Gastrocnemius medialis (tissue), 4 donors: ENCODE results near the gene DENND1A. TPM values are rescaled to one million over a fixed set of nuclear protein-coding genes. Genes with fewer than 3 reads are reported as not detected.
"Not testable (repeated sequence)": the region's sequence is repeated elsewhere in the genome, so short reads cannot be mapped to it uniquely, and the experiment has no call there.

Source experiments
- ATAC-seq, 2 donors: fragments of 150-250 bp; one replicate each; pipeline ENCODE4 v1.9.1; 2016
- DNase-seq, 2 donors: peaks; one replicate each; pipeline ENCODE4 v3.0.0-alpha.2; 2019
- H3K27ac ChIP-seq, 4 donors: fragments of 200-600 bp; sonication (generic); 1 replicate in 1 of 4; 2 replicates in 3 of 4; pipeline ENCODE4 v1.5.1; 2016 to 2018; ENCODE audit warnings: mild to moderate bottlenecking in 2 of 4, moderate library complexity in 1 of 4
- H3K27me3 ChIP-seq, 3 donors: fragments of 200-600 bp; sonication (generic) in 2 of 3; 1 replicate in 1 of 3; 2 replicates in 2 of 3; pipeline versions ENCODE4 v1.5.1 to v1.6.0; 2016 to 2019; ENCODE audit warnings: mild to moderate bottlenecking in 1 of 3, moderate library complexity in 1 of 3
- H3K36me3 ChIP-seq, 2 donors: fragments of 200-600 bp; sonication (generic) in 1 of 2; one replicate each; pipeline ENCODE4 v1.5.1; 2017 to 2018
- H3K4me1 ChIP-seq, 2 donors: fragments of 200-600 bp; sonication (generic) in 1 of 2; one replicate each; pipeline ENCODE4 v1.5.1; 2016 to 2017; ENCODE audit warnings: mild to moderate bottlenecking in 2 of 2
- H3K4me3 ChIP-seq, 4 donors: fragments of 200-600 bp; sonication (generic) in 3 of 4; 1 replicate in 1 of 4; 2 replicates in 3 of 4; pipeline ENCODE4 v1.5.1; 2016 to 2019; ENCODE audit warnings: mild to moderate bottlenecking in 2 of 4
- H3K9me3 ChIP-seq, 3 donors: fragments of 200-600 bp; sonication (generic) in 2 of 3; 1 replicate in 1 of 3; 2 replicates in 2 of 3; pipeline ENCODE4 v1.5.1; 2016 to 2019
- POLR2A ChIP-seq, 2 donors: fragments of 450-650 bp; IDR thresholded peaks; one replicate each; pipeline ENCODE4 v1.6.1; 2017; ENCODE audit warnings: antibody characterized with exemption in 2 of 2, mild to moderate bottlenecking in 2 of 2, moderate library complexity in 2 of 2
- in situ Hi-C, 4 donors: fragments of 200-750 bp; cut with MboI; loops; one replicate each; pipeline versions ENCODE4 v1.15.0 to v1.8.0; 2017; ENCODE audit warnings: low sequenced_read_pairs in 4 of 4
- intact Hi-C: fragments of 100-400 bp; cut with DNase I; formaldehyde crosslinking; loops from one replicate; pipeline ENCODE4 v1.15.1; 2023; ENCODE audit warnings: low total_unique reads
- total RNA-seq, 4 donors: library from RNA; depleted of rRNA; stranded (reverse); fragments of >200 nt; gene quantifications; one replicate each; pipeline versions ENCODE4 v1.1.0 to v1.2.3, GENCODE V29; 2016
- TF ChIP-seq, protein P1 (sequence below), 5 experiments: fragments of 450-650 bp in 3 of 5; fragments of 200-600 bp in 2 of 5; sonication (generic) in 2 of 5; IDR thresholded peaks in 4 of 5; conservative IDR thresholded peaks in 1 of 5; 1 replicate in 4 of 5; 2 replicates in 1 of 5; pipeline ENCODE4 v1.5.1; 2016 to 2019; ENCODE audit warnings: antibody characterized with exemption in 5 of 5, mild to moderate bottlenecking in 3 of 5, moderate library complexity in 3 of 5

DENND1A gene
- total RNA-seq, 4 donors from 2014 or later: 14.1 to 24.6 (median 16.4) TPM

- DNase-seq: no peak
- intact Hi-C loops (no loop called here), in situ Hi-C loops (no loop called here)
Observed at GRCh38 chr9:123945532-123945931, 15.6 kb upstream of the DENND1A start.

DNA sequence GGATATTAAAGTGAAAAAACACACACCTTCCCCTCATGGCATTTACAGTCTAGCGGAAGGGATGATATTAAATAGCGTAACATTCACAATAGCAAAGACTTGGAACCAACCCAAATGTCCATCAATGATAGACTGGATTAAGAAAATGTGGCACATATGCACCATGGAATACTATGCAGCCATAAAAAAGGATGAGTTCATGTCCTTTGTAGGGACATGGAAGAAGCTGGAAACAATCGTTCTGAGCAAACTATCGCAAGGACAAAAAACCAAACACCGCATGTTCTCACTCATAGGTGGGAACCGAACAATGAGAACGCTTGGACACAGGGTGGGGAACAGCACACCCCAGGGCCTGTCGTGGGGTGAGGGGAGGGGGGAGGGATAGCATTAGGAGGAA is 14.5 kb upstream of the DENND1A start:
- H3K4me3 ChIP-seq, intact Hi-C loops, H3K27ac ChIP-seq, in situ Hi-C loops, DNase-seq, H3K27me3 ChIP-seq, H3K4me1 ChIP-seq, H3K36me3 ChIP-seq, ATAC-seq, H3K9me3 ChIP-seq: not testable (repeated sequence)

More at GRCh38 chr9:123945532-123945931, 15.6 kb upstream of the DENND1A start:
- TF ChIP-seq POLR2A (IDR thresholded peaks at IDR 0.05): no peak
- TF ChIP-seq, protein P1, sequence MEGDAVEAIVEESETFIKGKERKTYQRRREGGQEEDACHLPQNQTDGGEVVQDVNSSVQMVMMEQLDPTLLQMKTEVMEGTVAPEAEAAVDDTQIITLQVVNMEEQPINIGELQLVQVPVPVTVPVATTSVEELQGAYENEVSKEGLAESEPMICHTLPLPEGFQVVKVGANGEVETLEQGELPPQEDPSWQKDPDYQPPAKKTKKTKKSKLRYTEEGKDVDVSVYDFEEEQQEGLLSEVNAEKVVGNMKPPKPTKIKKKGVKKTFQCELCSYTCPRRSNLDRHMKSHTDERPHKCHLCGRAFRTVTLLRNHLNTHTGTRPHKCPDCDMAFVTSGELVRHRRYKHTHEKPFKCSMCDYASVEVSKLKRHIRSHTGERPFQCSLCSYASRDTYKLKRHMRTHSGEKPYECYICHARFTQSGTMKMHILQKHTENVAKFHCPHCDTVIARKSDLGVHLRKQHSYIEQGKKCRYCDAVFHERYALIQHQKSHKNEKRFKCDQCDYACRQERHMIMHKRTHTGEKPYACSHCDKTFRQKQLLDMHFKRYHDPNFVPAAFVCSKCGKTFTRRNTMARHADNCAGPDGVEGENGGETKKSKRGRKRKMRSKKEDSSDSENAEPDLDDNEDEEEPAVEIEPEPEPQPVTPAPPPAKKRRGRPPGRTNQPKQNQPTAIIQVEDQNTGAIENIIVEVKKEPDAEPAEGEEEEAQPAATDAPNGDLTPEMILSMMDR (IDR thresholded peaks at IDR 0.05 in 4 of 5, conservative IDR thresholded peaks at IDR 0.05 in 1 of 5): no peak
- H3K4me1 ChIP-seq: no peaks in the 10 kb centered on the region
- H3K36me3 ChIP-seq: no peaks in the 10 kb centered on the region
- no peaks in the 10 kb centered on the region for H3K9me3 ChIP-seq
- no peak overlapping the region for H3K4me3 ChIP-seq
- no peak for ATAC-seq
- H3K27ac ChIP-seq: no peak overlapping the region
- H3K27me3 ChIP-seq: no peaks in the 10 kb centered on the region

GRCh38 chr9:123943671-123944070 is 13.7 kb upstream of the DENND1A start:
- Histone ChIP-seq H3K9me3 (no peaks in the 10 kb centered on the region), H3K36me3 (no peaks in the 10 kb centered on the region), H3K4me3 (no peak overlapping the region), H3K27me3 (no peaks in the 10 kb centered on the region), H3K27ac (no peak overlapping the region), H3K4me1 (no peaks in the 10 kb centered on the region)
- ATAC-seq: no peak
- in situ Hi-C loops: no loop called here
- TF ChIP-seq, protein P1 (IDR thresholded peaks at IDR 0.05 in 4 of 5, conservative IDR thresholded peaks at IDR 0.05 in 1 of 5): no peak
- no peak for TF ChIP-seq POLR2A (IDR thresholded peaks at IDR 0.05)
- no peak for DNase-seq
- intact Hi-C loops: no loop called here

- in situ Hi-C loops: no loop called here
Observed at GRCh38 chr9:123942542-123942941, 12.6 kb upstream of the DENND1A start.

DNA sequence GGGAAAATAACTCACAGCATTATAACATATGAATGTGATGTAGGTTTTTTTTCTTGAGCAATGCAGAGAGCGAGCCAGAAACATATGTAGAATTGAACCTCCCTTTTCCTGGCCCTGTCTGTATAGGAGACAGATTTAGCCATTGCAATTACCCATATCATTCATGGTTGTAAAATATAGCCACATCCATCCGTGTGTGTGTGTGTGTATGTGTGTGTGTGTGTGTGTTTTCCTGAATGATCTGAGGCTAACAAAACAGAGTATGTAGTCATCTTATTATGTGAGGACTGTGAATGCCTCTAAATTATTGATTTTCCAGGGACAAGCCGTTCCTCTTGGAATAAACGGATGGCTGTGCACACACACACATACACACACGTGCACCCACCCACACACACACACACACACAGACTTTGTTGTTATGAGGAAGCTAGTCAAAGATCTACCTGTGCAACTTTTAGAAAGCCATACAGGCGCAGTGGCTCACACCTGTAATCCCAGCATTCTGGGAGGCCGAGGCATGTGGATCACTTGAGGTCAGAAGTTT is 11.7 kb upstream of the DENND1A start:
- H3K27ac ChIP-seq: no peak overlapping the region
- H3K4me3 ChIP-seq: no peak overlapping the region
- no peaks in the 10 kb centered on the region for H3K36me3 ChIP-seq
- intact Hi-C loops (no loop called here), in situ Hi-C loops (no loop called here)
- no peaks in the 10 kb centered on the region for H3K4me1 ChIP-seq
- H3K9me3 ChIP-seq: no peaks in the 10 kb centered on the region
- DNase-seq (no peak), ATAC-seq (no peak)
- no peaks in the 10 kb centered on the region for H3K27me3 ChIP-seq
- no peak for TF ChIP-seq POLR2A (IDR thresholded peaks at IDR 0.05)
- TF ChIP-seq, protein P1 (IDR thresholded peaks at IDR 0.05 in 4 of 5, conservative IDR thresholded peaks at IDR 0.05 in 1 of 5): no peak

More at GRCh38 chr9:123942542-123942941, 12.6 kb upstream of the DENND1A start:
- Histone ChIP-seq H3K9me3 (no peaks in the 10 kb centered on the region), H3K27me3 (no peaks in the 10 kb centered on the region), H3K4me3 (no peak overlapping the region), H3K27ac (no peak overlapping the region), H3K36me3 (no peaks in the 10 kb centered on the region), H3K4me1 (no peaks in the 10 kb centered on the region)
- no peak for ATAC-seq
- intact Hi-C loops: no loop called here
- DNase-seq: peak in 1 of 2 donors; percentile 14
- TF ChIP-seq, protein P1 (IDR thresholded peaks at IDR 0.05 in 4 of 5, conservative IDR thresholded peaks at IDR 0.05 in 1 of 5): no peak
- TF ChIP-seq POLR2A (IDR thresholded peaks at IDR 0.05): no peak
